K562 (cell line): ENCODE results near the gene TRIM45. TPM values are rescaled to one million over a fixed set of nuclear protein-coding genes. Genes with fewer than 3 reads are reported as not detected.

Source experiments
- ATAC-seq: fragments of 200-7000 bp; cut with Tn5 transposase; 3 replicates; pipeline ENCODE4 v1.9.1; 2020; ENCODE audit warnings: moderate library complexity
- BruUV-seq: library from RNA; stranded (reverse); fragments of 400-500 nt; replicated peaks from 2 replicates; lab custom pipeline; 2021; lab: Mats Ljungman, UMichigan
- CTCF ChIA-PET: fragments of 300-600 bp; formaldehyde crosslinking; extraction: SDS; loops from one replicate; lab custom pipeline; 2021; ENCODE audit warnings: low intra/inter-chr PET ratio; lab: Yijun Ruan, JAX
- POLR2A ChIA-PET: fragments of 300-600, 350-650 bp; sonication (Branson Sonifier 250); formaldehyde crosslinking; extraction: SDS; loops from one replicate; lab custom pipeline; 2021; ENCODE audit warnings: antibody characterized with exemption, inconsistent platforms; lab: Yijun Ruan, JAX
- DNase-seq, 4 experiments: peaks; one replicate each; pipeline versions ENCODE4 v3.0.0 to v3.0.0-alpha.2; 2011 to 2018; ENCODE audit warnings: low spot score in 3 of 4, mixed read lengths in 3 of 4; ENCODE audit errors: extremely low read depth in 1 of 4
- FAIRE-seq: peaks from 2 replicates; lab custom pipeline; 2011; peaks lifted over from hg19 to GRCh38; lab: Jason Lieb, UNC
- H2AFZ ChIP-seq: 2 replicates; pipeline ENCODE4 v1.6.0; 2011; ENCODE audit warnings: low read depth, low read length, control low read depth, inconsistent platforms
- H3K27ac ChIP-seq: fragments of 200-600 bp; 3 replicates; pipeline ENCODE4 v1.8.0; 2011; ENCODE audit warnings: low read depth, mild to moderate bottlenecking, control low read depth, inconsistent platforms, low read length, moderate library complexity, mixed read lengths; ENCODE audit errors: extremely low read depth
- H3K27me3 ChIP-seq, 2 experiments: fragments of 300-600 bp in 1 of 2; 2 replicates in 1 of 2; 3 replicates in 1 of 2; pipeline versions ENCODE4 v1.6.0 to v1.8.0; 2011; ENCODE audit warnings: inconsistent platforms in 2 of 2, low read length in 2 of 2, mild to moderate bottlenecking in 1 of 2, mixed read lengths in 1 of 2, moderate library complexity in 1 of 2; ENCODE audit not compliant: control insufficient read depth in 2 of 2, insufficient read depth in 2 of 2
- H3K36me3 ChIP-seq: fragments of 300-600 bp; 3 replicates; pipeline ENCODE4 v1.8.0; 2011; ENCODE audit warnings: mild to moderate bottlenecking, low read length, inconsistent platforms; ENCODE audit not compliant: control insufficient read depth, insufficient read depth
- H3K4me1 ChIP-seq, 2 experiments: fragments of 200-600 bp in 1 of 2; replicated peaks in 1 of 2; 2 replicates in 1 of 2; 3 replicates in 1 of 2; pipeline versions ENCODE4 v1.5.1 to v1.8.0; 2011; ENCODE audit warnings: inconsistent platforms in 2 of 2, low read length in 2 of 2, mild to moderate bottlenecking in 1 of 2, mixed read lengths in 1 of 2, moderate library complexity in 1 of 2; ENCODE audit not compliant: control insufficient read depth in 2 of 2, insufficient read depth in 2 of 2
- H3K4me2 ChIP-seq: 2 replicates; pipeline ENCODE4 v1.6.1; 2011; ENCODE audit warnings: low read length, control low read depth, inconsistent platforms, mixed read lengths; ENCODE audit not compliant: insufficient read depth
- H3K4me3 ChIP-seq: fragments of 200-600 bp; sonication (generic), shearing (Covaris generic); 2 replicates; pipeline ENCODE4 v1.5.1; 2016; ENCODE audit warnings: control low read depth, inconsistent platforms
- H3K79me2 ChIP-seq: fragments of 200-600 bp; 3 replicates; pipeline ENCODE4 v1.8.0; 2011; ENCODE audit warnings: low read length, inconsistent platforms; ENCODE audit not compliant: control insufficient read depth, insufficient read depth
- H3K9ac ChIP-seq, 2 experiments: 2 replicates each; pipeline versions ENCODE4 v1.6.0 to v1.6.1; 2011; ENCODE audit warnings: low read depth in 2 of 2, low read length in 2 of 2, control low read depth in 1 of 2, inconsistent platforms in 1 of 2, mild to moderate bottlenecking in 1 of 2, mixed read lengths in 1 of 2; ENCODE audit not compliant: insufficient read depth in 1 of 2
- H3K9me1 ChIP-seq: one replicate; pipeline ENCODE4 v1.6.0; 2011; ENCODE audit warnings: inconsistent platforms, mild to moderate bottlenecking, low read length, moderate library complexity; ENCODE audit not compliant: control insufficient read depth, insufficient read depth
- H3K9me3 ChIP-seq: replicated peaks from 2 replicates; pipeline ENCODE4 v1.5.1; 2011; ENCODE audit warnings: low read depth, low read length, inconsistent platforms; ENCODE audit not compliant: control insufficient read depth, insufficient read depth
- H4K20me1 ChIP-seq: replicated peaks from 2 replicates; pipeline ENCODE4 v1.6.1; 2011; ENCODE audit warnings: low read length, inconsistent platforms, mixed read lengths; ENCODE audit not compliant: control insufficient read depth, insufficient read depth
- HEY1 ChIP-seq: fragments of 250-450 bp; sonication (Bioruptor Pico); IDR thresholded peaks from 2 replicates; pipeline ENCODE4 v1.5.0; 2020; ENCODE audit warnings: mild to moderate bottlenecking, moderate library complexity, borderline replicate concordance
- MBD2 ChIP-seq: sonication (generic); IDR thresholded peaks from 2 replicates; pipeline ENCODE4 v1.6.1; 2016; ENCODE audit warnings: low read depth, borderline replicate concordance
- NFXL1 ChIP-seq: fragments of 450-650 bp; formaldehyde crosslinking; IDR thresholded peaks from 2 replicates; pipeline ENCODE4 v1.4.0; 2021; ENCODE audit warnings: mild to moderate bottlenecking
- WGBS: fragments of 100-300 bp; shearing (Covaris generic); methylation state at CpG from one replicate; pipeline ENCODE4 v1.1.6; 2016; ENCODE audit warnings: low coverage, mixed read lengths; ENCODE audit not compliant: insufficient coverage; ENCODE audit errors: missing lambda C conversion rate; 5-methylcytosine and 5-hydroxymethylcytosine counted together
- in situ Hi-C: fragments of 300-500 bp; cut with MboI; formaldehyde crosslinking; loops from 4 replicates; pipeline ENCODE4 v1.15.0; 2018; ENCODE audit warnings: inconsistent platforms, mixed read lengths
- intact Hi-C: fragments of 100-400 bp; cut with micrococcal nuclease; formaldehyde crosslinking; loops from 2 replicates; pipeline ENCODE4 v1.14.2; 2022
- polyA plus RNA-seq, 8 experiments: library from polyadenylated mRNA; depleted of rRNA in 4 of 8; stranded (reverse) in 5 of 8; unstranded in 3 of 8; fragments of >200 nt; fragmentation: Nextera tagmentation in 2 of 8; fragmentation: Illumina TruSeq in 1 of 8; extraction: Ambion mirVana in 2 of 8; extraction: Trizol in 1 of 8; gene quantifications; 2 replicates each; pipeline versions ENCODE4 v1.2.1 to v1.2.3, GENCODE V29; 2011 to 2014; ENCODE audit warnings: inconsistent platforms in 1 of 8, missing spikeins in 1 of 8
- total RNA-seq, 7 experiments: library from RNA; depleted of rRNA in 6 of 7; stranded (reverse); fragments of >200 nt in 6 of 7; fragmentation: Illumina TruSeq in 2 of 7; extraction: Trizol in 2 of 7; gene quantifications; 2 replicates each; pipeline versions ENCODE4 v1.2.1 to v1.2.3, GENCODE V29; 2011 to 2021; ENCODE audit warnings: low replicate concordance in 1 of 7
- TF ChIP-seq, protein P1 (sequence below): fragments of 200-800 bp; sonication (Bioruptor generic); IDR thresholded peaks from 2 replicates; pipeline ENCODE4 v1.6.1; 2017; ENCODE audit warnings: missing genetic modification characterization, missing compliant biosample characterization

The TRIM45 gene
- total and polyA plus RNA-seq, 9 of the 15 experiments (the other 6 are each of a cell fraction or from before 2014, with no cell fraction given), result 1.9 to 6.2 (median 3.6) TPM

DNA sequence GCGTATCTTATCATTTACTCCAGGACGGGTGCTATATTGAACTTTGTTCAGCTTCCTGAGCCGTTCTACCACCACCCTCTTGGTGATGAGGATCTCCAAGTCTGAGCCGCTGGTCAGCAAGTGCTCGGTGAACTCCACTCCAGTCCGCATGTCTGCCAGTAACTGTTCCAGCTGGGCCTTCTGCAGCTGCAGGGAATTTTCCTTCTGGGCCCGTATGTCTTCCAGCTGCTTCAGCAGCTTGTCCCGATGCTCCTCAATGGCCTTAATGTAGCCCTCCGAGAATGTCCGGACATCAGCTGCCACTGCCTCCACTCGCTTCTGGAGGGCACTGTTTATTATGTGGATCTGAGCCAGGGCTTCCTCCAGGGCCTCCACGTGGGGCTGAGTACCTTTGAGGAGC is 3.4 kb downstream of the TRIM45 start:
- Histone ChIP-seq H3K79me2 (no peaks in the 10 kb centered on the region), H3K27ac (no peak overlapping the region)
- ATAC-seq, result no peak
- TF ChIP-seq HEY1 (CRISPR knock-in tag) (no peak), MBD2 (no peak), NFXL1 (CRISPR knock-in tag) (no peak)
- TF ChIP-seq, protein P1, sequence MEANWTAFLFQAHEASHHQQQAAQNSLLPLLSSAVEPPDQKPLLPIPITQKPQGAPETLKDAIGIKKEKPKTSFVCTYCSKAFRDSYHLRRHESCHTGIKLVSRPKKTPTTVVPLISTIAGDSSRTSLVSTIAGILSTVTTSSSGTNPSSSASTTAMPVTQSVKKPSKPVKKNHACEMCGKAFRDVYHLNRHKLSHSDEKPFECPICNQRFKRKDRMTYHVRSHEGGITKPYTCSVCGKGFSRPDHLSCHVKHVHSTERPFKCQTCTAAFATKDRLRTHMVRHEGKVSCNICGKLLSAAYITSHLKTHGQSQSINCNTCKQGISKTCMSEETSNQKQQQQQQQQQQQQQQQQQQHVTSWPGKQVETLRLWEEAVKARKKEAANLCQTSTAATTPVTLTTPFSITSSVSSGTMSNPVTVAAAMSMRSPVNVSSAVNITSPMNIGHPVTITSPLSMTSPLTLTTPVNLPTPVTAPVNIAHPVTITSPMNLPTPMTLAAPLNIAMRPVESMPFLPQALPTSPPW (CRISPR knock-in tag), result no peak
- TF ChIP-seq, all 486 proteins: peak for 0
- Histone ChIP-seq H4K20me1 (no peaks in the 10 kb centered on the region), H3K4me3 (no peak overlapping the region), H3K36me3 (peaks cover 5% of the 10 kb centered on the region; the same call in 1 of the 3 replicates), H3K9me3 (no peaks in the 10 kb centered on the region), H2AFZ (no peak overlapping the region), H3K9me1 (no peaks in the 10 kb centered on the region), H3K9ac (peak overlapping the region in 1 of 2 experiments; percentile 31; a peak in 2 of 4 replicates), H3K27me3 (no peaks in the 10 kb centered on the region), H3K4me1 (peaks cover 17% of the 10 kb centered on the region in 2 experiments; a peak in 4 of 5 replicates), H3K4me2 (no peak overlapping the region)
- DNase-seq, result no peak
- POLR2A ChIA-PET, result interaction anchor here (1.2 to 3.3 kb wide), 2 partner anchors 10 to 26 kb away, joined by 5 to 13 read pairs; no protein-coding TSS in a partner anchor
- BruUV-seq, result no TSS peak
- intact Hi-C loops, result no loop called here
- in situ Hi-C loops, result no loop called here
- 75% methylated on average over 12 of the region's 12 CpGs for WGBS
- FAIRE-seq, result no peak
- CTCF ChIA-PET, result no interaction called here
